PC-3 (cell line): ENCODE measurements around the gene CELA3A.

Experiments used
- CTCF ChIP-seq: fragments of 300-600 bp; sonication (generic); conservative IDR thresholded peaks from 2 replicates; pipeline ENCODE4 v1.5.1; 2017; ENCODE audit warnings: antibody characterized with exemption, low read depth, mild to moderate bottlenecking, low read length
- EZH2 ChIP-seq: fragments of 300-600 bp; sonication (generic); IDR thresholded peaks from one replicate; pipeline ENCODE4 v1.6.1; 2017; ENCODE audit warnings: antibody characterized with exemption, mild to moderate bottlenecking, low read length; ENCODE audit not compliant: unreplicated experiment
- EZH2phosphoT487 ChIP-seq: fragments of 300-600 bp; sonication (generic); IDR thresholded peaks from 2 replicates; pipeline ENCODE4 v1.6.1; 2018; ENCODE audit warnings: mild to moderate bottlenecking, antibody characterized with exemption, low read length, borderline replicate concordance

- TF ChIP-seq CTCF (no peak), EZH2 (no peak), EZH2phosphoT487 (no peak)
These were observed 50.9 kb downstream of the CELA3A start, which contains the start of gene CDC42 for GRCh38 chr1:22052115-22053016.
